Smooth muscle cell (in vitro differentiated cells): ENCODE measurements around the gene PSMD3. TPM values are rescaled to one million over a fixed set of nuclear protein-coding genes. Genes with fewer than 3 reads are reported as not detected.

Source experiments
- DNase-seq: peaks from one replicate; lab custom pipeline; 2025; ENCODE audit not compliant: unreplicated experiment; lab: John Stamatoyannopoulos, UW
- H2AFZ ChIP-seq: fragments of 200-600 bp; sonication (generic); 2 replicates; pipeline ENCODE4 v1.6.0; 2016; ENCODE audit warnings: antibody characterized with exemption, low read depth, mild to moderate bottlenecking
- H3F3A ChIP-seq: fragments of 200-600 bp; sonication (generic); 2 replicates; pipeline ENCODE4 v1.6.0; 2017; ENCODE audit warnings: antibody characterized with exemption, low read depth
- H3K27ac ChIP-seq: fragments of 200-600 bp; sonication (generic); 2 replicates; pipeline ENCODE4 v1.5.1; 2016; ENCODE audit warnings: low read depth, mild to moderate bottlenecking
- H3K27me3 ChIP-seq: fragments of 200-600 bp; sonication (generic); 2 replicates; pipeline ENCODE4 v1.6.1; 2016; ENCODE audit warnings: low read depth, mild to moderate bottlenecking
- H3K36me3 ChIP-seq: fragments of 200-600 bp; sonication (generic); 2 replicates; pipeline ENCODE4 v1.5.1; 2016; ENCODE audit warnings: low read depth
- H3K4me1 ChIP-seq: fragments of 200-600 bp; sonication (generic); 2 replicates; pipeline ENCODE4 v1.5.1; 2016; ENCODE audit warnings: low read depth
- H3K4me2 ChIP-seq: fragments of 200-600 bp; sonication (generic); 2 replicates; pipeline ENCODE4 v1.6.0; 2016; ENCODE audit warnings: mild to moderate bottlenecking
- H3K4me3 ChIP-seq: fragments of 200-600 bp; sonication (generic); 2 replicates; pipeline ENCODE4 v1.5.1; 2016; ENCODE audit warnings: mild to moderate bottlenecking
- H3K79me2 ChIP-seq: fragments of 200-600 bp; sonication (generic); 2 replicates; pipeline ENCODE4 v1.6.0; 2016; ENCODE audit warnings: low read depth, mild to moderate bottlenecking
- H3K9ac ChIP-seq: fragments of 200-600 bp; sonication (generic); 2 replicates; pipeline ENCODE4 v1.6.0; 2016; ENCODE audit warnings: low read depth
- H3K9me3 ChIP-seq: fragments of 200-600 bp; sonication (generic); replicated peaks from 2 replicates; pipeline ENCODE4 v1.5.1; 2016; ENCODE audit warnings: low read depth
- H4K20me1 ChIP-seq: fragments of 200-600 bp; sonication (generic); 2 replicates; pipeline ENCODE4 v1.6.0; 2016; ENCODE audit warnings: low read depth
- CTCF ChIP-seq: fragments of 200-600 bp; sonication (generic); IDR thresholded peaks from 2 replicates; pipeline ENCODE4 v1.5.1; 2017; ENCODE audit warnings: borderline replicate concordance, mild to moderate bottlenecking, antibody characterized with exemption; ENCODE audit not compliant: insufficient read depth, poor library complexity, severe bottlenecking
- WGBS: methylation state at CpG from one replicate; pipeline ENCODE4 v1.1.7; 2016; ENCODE audit warnings: low lambda C conversion rate; 5-methylcytosine and 5-hydroxymethylcytosine counted together
- polyA plus RNA-seq: library from polyadenylated mRNA; unstranded; fragments of >200 nt; fragmentation: Nextera tagmentation; extraction: Ambion mirVana; gene quantifications from 2 replicates; pipeline ENCODE4 v1.2.1, GENCODE V29; 2016
- total RNA-seq: library from RNA; depleted of rRNA; stranded (reverse); fragments of >200 nt; gene quantifications from 2 replicates; pipeline ENCODE4 v1.2.3, GENCODE V29; 2014

The PSMD3 gene
- total and polyA plus RNA-seq, 2 experiments from 2014 or later, result 83.8 to 110 TPM

- H3K9ac ChIP-seq, result no peak overlapping the region
- H3K4me2 ChIP-seq, result peak overlapping the region; percentile 81
- no peak for DNase-seq
- H3K79me2 ChIP-seq, result no peaks in the 10 kb centered on the region
- no peaks in the 10 kb centered on the region for H3K36me3 ChIP-seq
- H3K9me3 ChIP-seq, result no peaks in the 10 kb centered on the region
- no peaks in the 10 kb centered on the region for H3F3A ChIP-seq
- no peak for TF ChIP-seq CTCF
- 63% methylated on average over 22 of the region's 22 CpGs for WGBS
- peak overlapping the region; percentile 32 for H3K4me3 ChIP-seq
- H3K27ac ChIP-seq, result no peak overlapping the region
- H4K20me1 ChIP-seq, result no peaks in the 10 kb centered on the region
- H3K27me3 ChIP-seq, result no peaks in the 10 kb centered on the region
- no peaks in the 10 kb centered on the region for H3K4me1 ChIP-seq
- no peak overlapping the region for H2AFZ ChIP-seq
Measured at GRCh38 chr17:39951924-39952679, 28.5 kb upstream of the PSMD3 start.

- Histone ChIP-seq H2AFZ (peak overlapping the region; percentile 6), H3K4me2 (peak overlapping the region; percentile 81), H3K9me3 (no peaks in the 10 kb centered on the region), H3K79me2 (no peaks in the 10 kb centered on the region), H3K27ac (no peak overlapping the region), H3K9ac (no peak overlapping the region), H4K20me1 (no peaks in the 10 kb centered on the region), H3K4me1 (no peaks in the 10 kb centered on the region), H3K27me3 (no peaks in the 10 kb centered on the region), H3K4me3 (peak overlapping the region; percentile 45), H3F3A (no peaks in the 10 kb centered on the region), H3K36me3 (no peaks in the 10 kb centered on the region)
- no peak for TF ChIP-seq CTCF
- DNase-seq, result peak; percentile 100
- 3% methylated on average over 23 of the region's 55 CpGs for WGBS
Measured at GRCh38 chr17:39952680-39953470, 27.7 kb upstream of the PSMD3 start.

- Histone ChIP-seq H3K4me2 (peak overlapping the region; percentile 63), H3K27ac (no peak overlapping the region), H3K9ac (no peak overlapping the region), H3K36me3 (no peaks in the 10 kb centered on the region), H3F3A (no peaks in the 10 kb centered on the region), H3K79me2 (no peaks in the 10 kb centered on the region), H2AFZ (peak overlapping the region; percentile 6), H3K9me3 (no peaks in the 10 kb centered on the region), H3K4me3 (peak overlapping the region; percentile 45), H3K27me3 (no peaks in the 10 kb centered on the region), H4K20me1 (no peaks in the 10 kb centered on the region), H3K4me1 (no peaks in the 10 kb centered on the region)
- no peak for TF ChIP-seq CTCF
- WGBS, result 31% methylated on average over 8 of the region's 9 CpGs
- no peak for DNase-seq
Measured at GRCh38 chr17:39953471-39953888, 27.1 kb upstream of the PSMD3 start.
